Measurements from ENCODE around the gene MLPH.
"Not testable (repeated sequence)": the region's sequence is repeated elsewhere in the genome, so short reads cannot be mapped to it uniquely, and the experiment has no call there.

Gene MLPH

DNA sequence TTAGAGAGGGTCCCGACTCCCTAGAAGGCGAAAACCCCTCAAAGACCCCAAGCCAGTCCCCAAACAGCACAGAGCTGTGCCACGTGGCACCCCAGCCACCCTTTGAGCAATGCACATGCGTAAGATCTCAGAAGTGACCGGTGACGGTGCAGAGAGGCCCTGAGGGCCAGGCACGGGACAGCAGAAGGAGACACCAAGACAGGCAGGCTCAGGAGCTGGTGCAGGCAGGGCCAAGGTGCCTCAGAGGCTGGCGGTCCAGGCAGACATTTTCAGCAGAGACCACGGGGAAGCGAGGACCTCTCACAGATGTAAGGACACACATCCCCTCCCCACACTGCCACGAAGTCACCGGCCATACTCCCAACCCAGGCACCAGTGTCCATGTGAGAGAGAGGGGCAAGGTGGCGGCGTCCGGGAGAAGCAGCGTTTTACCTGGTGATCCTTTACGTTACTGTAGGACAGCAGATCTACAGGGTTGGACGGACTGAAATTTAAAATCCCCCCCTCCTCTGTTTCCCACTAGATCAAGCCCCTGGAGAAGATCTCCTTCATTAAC is 105.5 kb downstream of the MLPH start:
- no peak for DNase-seq

DNA sequence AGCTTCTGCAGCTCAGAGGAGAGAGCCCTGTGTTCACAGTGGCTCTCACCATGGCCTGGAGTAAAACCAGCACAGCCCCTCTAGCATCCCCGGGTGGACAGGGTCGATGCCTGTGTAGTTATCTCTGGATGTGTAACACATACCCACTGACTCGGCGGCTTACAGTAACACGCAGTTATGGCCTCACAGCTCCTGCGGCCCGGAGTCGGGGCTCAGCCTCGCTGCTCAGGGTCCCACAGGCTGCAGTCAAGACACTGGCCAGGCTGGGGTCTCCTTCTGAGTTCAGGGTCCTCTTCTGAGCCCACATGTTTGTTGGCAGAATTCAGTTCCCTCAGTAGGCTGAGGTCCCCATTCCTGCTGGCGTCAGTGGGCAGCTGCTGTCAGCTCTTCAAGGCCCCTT is 106.0 kb downstream of the MLPH start:
- no peak for DNase-seq

DNA sequence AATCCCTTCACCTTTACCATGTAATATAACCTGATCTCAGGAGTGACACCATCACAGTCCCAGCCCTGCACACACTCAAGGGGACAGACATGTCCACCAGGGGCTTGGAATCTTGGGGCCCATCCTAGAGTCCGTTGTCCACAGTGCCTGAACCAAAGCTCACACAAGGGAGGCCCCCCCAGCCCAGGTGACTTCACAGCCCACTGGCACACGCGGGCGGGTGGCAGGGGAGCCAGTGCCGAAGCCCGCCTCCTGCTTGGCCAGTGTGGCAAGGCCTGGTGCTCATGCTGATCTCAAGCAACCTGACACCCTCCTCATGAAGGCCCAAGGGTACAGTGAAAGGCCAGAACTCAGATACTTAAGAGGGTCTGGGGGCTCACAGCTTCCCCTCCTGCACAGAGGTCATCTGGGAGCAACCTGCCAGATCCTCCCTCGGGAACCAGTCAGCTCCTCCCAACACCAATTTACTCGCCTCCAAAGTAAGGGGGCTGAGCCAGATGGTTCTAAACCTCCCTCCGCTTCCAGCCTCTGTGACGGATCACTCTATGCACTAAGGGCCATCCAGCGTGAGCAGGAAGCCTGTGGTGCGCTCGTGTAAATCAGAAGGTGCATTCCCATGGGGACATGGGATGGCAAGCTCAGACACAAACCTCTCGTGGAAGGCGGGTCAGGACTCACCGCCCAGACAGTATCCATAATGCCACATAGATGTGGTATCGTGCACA is 106.7 kb downstream of the MLPH start:
- no peak for DNase-seq

DNA sequence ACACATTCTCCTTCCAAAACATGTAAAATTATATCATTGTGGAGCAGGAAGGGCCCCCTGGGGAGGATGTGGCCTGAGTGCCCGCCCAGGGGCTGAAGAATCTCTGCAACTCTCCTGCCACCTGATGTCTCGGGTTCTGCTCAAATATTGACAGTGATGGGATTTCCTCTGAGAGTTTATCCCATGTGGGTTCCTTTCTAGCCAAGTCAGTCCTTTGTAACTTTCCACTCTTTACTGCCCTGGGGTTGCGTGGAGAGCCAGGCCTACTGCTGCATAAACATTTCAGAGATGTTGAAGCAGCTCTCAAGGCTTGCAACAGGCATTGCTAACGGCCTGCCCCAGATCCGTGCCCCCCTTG is 107.4 kb downstream of the MLPH start:
- DNase-seq, result no peak

DNA sequence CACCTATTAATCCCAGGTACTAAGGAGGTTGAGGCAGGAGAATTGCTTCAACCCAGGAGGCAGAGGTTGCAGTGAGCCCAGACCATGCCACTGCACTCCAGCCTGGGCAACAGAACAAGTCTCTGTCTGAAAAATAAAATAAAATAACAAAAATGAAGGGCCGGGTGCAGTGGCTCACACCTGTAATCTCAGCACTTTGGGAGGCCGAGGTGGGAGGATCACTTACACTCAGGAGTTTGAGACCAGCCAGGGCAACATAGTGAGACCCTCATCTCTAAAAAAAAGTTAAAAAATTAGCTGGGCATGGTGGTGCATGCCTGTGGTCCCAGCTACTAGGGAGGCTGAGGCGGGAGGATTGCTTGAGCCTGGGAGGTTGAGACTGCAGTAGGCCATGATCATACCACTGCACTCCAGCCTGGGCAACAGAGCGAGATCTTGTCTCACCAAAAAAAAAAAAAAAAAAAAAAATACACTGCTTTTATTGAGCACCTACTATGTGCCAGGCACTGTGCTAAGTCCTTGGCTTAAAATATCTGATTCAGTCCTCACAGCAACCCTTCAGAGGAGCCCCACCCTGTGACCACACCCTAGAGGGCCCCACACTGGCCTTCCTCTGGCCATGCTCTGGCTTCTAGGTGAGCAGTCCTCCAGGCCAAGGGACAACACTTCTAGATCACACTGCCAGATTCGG is 108.9 kb downstream of the MLPH start:
- DNase-seq, result not testable (repeated sequence)

DNA sequence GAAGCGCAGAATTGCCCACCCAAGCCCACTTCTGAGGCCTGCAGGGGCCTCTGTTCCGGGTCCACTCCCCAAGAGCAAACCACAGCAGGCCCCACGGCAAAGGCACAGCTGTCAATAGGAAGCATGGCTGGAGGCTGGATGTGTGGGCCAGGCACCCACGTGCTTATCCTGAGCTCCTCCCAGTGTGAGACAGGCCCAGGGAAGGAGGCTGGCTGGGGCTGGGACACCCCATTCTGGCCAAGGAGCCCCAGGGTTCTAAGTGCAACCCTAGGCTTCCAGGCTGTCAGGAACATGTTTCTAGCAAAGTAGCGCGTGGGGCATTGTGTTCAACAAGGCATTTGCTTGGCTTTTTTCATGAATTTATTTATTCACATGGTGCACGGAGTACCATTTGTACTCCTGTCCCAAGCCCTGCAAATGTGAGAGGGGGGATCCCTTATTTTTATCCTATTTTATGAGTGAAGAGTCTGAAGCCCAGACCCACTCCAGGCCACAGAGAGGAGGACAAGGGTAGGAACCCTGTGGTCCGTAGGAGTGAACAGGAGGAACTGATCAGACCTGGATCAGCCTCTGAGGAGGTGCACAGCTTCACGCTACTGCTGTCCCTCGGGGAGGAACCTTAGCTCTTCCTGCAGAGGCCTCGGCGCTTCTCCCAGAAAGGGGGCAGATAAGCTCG is 109.6 kb downstream of the MLPH start:
- DNase-seq, result peak; percentile 12 to 27

DNA sequence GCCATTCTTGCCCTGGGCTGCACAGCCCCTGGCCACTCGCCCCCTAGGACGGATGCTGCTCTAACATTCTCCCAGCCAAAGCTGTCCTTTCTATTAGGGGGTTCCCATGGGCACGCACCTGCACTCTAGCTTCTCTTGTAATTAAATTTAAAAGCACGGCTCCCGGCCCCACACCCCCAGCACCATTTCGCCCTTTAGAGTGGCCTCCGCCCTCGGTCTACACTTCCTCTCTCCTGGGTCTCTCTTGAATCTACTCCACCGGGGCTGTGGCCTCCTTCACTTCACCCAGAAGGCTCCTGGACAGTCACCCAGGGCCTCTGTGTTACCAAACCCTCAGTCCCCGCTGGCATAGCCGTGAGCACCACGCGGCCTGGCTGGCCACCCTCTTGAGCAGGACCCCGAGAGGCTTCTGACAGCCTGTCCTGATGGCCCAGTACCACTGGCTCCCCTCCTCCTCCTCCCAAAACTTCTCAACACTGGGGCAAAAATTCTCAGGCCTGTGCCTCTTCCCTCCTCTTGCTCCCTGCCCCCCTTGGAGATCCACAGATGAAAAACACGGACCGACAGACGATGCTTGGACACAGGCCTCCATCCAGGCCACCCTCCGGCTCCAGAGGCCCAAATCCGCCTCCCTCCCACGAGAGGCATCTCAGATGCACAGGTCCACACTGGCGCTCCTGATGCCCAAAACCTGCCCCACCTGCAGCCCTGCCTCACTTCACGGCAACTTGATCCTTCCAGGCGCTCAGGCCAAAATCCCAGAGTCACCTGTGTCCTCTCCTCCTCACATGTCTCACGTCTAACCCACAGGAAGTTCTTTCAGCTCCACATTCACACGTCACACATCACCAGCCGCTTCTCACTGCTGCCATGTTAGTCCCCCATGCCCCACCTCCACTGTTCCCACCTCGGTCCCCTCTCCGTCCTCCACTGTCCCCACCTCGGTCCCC is 110.4 kb downstream of the MLPH start:
- no peak for DNase-seq

DNA sequence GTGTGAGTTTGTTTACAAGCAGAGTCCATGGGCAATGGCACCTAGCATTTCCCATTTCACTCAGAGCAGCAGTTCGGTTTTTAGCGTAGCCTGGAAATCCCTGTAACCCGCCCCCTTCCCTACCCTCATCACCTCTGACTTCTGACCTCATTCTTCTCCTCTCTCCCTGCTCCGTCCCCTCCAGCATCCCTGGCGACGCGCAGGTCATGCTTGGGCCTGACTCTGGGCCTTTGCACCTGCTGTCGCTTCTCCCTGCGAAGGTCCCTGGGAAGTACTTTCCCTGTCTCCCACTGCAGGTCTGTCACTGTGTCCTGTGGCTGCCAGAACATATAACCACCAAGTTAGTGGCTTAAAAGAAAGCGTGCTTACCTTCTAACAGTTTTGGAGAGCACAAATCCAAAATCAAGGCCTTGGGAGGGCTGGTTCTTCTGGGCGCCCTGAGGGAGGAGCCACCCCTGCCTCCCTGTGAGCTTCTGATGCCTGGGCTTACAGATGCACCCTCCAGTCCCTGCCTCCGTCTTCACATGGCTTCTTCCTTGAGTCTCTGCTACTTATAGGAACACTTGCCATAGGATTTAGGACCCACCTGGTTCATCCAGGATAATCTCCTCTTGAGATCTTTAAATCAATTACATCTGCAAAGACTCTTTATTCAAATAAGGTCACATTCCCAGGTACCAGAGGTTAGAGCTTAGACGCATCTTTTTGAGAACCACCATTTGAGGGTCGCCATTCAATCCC is 111.6 kb downstream of the MLPH start:
- no peak for DNase-seq

DNA sequence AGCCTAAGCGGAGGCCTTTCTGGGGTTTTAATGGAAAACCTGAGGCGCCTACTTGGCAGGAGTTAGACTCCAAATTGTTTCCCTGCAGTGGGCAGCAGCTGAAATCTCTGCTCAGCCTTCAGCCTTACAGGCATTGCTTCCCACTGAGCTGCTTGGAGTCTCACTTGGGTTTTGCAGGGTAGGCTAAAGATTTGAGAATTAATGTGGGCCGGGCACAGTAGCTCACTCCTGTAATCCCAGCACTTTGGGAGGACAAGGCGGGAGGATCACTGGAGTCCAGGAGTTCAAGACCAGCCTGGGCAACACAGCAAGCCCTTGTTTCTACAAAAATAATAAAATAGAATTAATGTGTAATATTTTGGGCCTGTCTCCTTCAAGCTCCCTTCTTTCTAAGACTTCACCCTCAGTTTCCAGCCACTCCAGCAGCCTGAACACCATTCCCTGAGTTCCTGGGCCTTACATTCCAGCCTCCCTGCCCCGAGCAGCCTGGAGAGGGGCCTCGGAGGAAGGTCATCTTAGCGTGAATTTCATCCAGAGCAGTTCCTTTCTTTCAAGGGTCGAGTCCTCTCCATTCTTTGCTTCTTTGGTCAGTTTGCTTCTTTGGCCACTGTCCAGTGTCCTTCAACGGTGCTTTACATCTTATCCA is 112.5 kb downstream of the MLPH start:
- no peak for DNase-seq

DNA sequence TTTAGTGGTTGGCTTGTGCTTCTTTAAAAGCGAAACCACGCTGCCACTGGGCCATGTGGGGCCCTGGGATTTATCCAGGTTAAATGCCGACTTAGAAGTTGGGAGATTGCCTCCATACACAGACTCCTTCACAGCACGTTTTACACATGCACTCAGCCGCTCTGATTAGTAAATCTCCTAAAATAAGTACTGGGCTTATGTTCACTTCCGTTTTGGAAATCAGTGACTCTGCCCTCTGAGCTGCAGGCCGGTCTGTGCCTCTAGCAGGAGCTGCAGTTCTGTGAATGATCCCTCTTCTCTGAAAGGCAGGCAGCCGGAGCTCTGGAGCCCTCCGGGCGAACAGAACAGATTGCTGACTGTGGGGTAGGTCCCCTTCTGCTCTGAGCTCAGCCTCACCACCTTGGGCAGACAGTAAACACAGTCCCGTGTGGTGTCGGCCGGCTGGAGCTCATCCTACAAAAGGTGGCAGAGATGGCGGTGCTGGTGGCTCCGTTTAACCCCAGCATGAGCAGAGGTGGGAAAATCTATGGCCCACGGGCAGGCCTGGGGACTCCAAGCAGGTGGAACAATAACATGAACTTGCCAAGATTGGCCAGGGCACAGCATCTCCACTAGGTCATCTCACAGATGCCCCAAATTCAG is 113.3 kb downstream of the MLPH start:
- no peak for DNase-seq

DNA sequence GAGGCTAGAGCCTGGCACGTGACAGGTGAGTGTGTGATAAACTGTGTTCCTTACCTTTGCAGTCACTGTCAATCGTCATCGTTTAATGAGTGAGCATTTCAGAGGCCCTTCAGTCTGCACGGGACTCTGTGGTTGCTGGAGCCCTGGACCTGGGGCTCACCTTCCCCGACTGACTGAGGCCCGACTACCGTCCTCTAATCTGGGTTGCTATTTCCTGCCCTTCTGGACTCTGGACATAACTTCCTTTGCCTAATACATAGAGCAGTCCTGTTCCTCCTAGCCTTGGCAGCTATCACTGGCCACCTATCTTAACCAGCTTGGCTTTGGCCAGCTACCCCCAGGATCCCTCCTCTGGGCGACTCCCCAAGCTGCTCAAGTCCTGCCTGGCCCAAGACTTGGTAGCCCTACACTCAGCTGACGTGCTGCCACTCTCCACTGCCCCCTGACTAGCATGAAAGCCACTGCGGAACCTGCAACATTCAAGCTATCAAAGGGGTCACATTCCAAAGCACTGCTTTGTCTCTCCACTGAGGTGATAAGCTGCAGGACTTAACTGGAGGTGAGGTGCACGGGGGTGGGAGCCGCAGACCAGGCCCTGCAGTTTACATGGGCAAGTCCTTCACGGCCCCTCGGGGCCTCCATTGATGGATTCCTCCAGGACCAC is 114.5 kb downstream of the MLPH start:
- DNase-seq, result no peak

DNA sequence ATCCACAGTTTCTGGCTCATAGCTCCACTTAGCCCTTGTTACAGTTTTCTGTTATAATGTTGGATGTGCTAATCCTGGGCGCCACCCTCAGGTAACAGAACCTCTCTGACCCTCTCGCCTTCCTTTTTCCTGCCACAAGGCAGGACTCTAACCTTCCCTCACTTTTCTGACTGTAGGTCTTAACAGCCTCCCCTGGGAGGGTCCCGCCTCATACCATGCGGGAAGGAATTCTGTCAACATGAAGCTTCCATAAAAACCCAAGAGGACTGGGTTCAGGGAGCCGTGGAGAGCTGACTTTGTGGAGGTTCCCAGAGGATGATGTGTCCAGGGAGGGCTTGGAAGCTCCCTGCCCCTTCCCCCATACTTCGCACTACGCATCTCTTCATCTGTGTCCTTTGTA is 115.4 kb downstream of the MLPH start:
- no peak for DNase-seq

DNA sequence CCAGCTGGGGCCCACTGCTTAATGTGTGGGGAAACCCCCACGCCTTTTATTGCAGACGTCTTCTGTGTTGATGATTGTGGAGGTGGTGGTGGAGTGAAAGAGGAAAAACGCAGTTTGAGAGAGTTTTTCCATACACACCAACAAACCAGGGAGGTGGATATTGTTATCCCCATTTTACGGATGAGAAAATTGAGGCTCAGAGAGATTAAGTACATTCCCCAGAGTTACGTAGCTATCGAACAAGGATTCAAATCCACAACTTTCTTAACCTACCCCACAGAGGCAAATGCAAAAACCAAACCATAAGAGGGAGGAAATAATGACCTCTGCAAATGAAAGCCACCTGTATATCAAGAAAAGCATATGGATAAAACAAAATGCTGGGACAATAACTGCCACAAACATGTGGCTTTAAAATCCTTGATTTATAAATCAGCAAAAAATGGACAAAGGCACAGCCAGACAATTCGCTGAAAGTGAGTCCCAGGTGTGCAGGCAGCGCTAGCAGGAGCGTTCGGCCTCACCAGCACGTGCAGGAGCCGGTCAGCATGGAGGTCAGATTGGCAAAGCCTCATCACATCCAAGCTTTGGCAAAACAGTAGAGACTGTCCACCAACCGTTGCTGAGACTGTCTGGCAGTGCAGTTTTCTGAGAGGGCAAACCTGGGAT is 116.1 kb downstream of the MLPH start:
- no peak for DNase-seq

DNA sequence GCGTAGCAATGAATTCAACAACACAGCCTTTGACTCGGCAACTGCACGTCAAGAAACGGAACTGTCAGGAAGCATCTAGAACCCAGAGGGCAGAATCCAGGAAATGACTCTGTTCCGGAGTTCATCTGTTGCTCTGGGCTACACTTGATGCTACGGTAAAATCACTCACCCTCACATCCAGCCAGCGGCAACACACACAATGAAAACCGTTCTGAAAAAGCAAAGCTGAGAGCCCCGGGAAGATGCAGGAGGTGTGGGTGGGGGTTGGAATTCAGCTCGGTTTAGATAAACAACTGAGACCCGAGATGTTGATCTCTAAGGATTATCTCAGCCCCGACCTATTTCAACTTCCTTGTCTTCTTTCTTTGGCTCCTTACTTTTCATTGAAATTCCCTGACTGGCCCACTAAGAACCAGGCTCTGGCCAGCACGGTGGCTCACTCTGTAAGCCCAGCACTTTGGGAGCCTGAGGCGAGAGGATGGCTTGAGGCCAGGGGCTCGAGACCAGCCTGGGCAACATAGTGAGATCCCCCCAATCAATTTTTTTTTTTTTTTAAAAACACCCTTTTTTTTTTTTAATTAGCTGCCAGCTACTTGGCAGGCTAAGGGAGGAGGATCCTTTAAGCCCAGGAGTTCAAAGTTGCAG is 116.8 kb downstream of the MLPH start:
- peak; percentile 24 to 61 for DNase-seq

DNA sequence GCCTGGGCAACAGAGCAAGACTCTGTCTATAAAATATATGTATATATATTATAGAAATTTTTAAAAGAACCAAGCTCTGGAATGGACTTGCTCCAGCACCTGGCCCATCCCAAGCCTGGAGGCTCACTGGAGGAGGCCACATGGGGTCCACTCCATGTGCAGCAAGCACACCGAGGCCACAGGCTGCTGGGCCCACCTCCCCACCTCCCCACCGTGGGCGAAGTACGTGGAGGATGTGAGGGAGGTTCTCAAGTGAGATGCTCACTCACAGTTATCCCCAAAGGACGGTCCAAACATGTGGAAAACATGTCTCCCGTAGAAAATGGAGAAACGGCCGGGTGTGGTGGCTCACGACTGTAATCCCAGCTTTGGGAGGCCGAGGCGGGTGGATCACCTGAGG is 117.3 kb downstream of the MLPH start:
- no peak for DNase-seq
